ENCODE results near the gene HDGFL2.

GRCh38 chr19:4471403-4472173 lies 509 bp upstream of the HDGFL2 start:
- no peak for TF ChIP-seq SUZ12 (IDR thresholded peaks at IDR 0.05)
- TF ChIP-seq FOXA1 (IDR thresholded peaks at IDR 0.05): no peak
- TF ChIP-seq HDGF (IDR thresholded peaks at IDR 0.05; ENCODE audit: borderline replicate concordance): no peak
- peak; percentile 100 for TF ChIP-seq PKNOX1 (IDR thresholded peaks at IDR 0.05)
